H9 (cell line): ENCODE measurements around the gene NRCAM. TPM values are rescaled to one million over a fixed set of nuclear protein-coding genes. Genes with fewer than 3 reads are reported as not detected.

ENCODE experiments used
- DNase-seq: peaks from one replicate; pipeline ENCODE4 v3.0.0-alpha.2; 2017
- H2AFZ ChIP-seq: one replicate; pipeline ENCODE4 v1.6.1; 2013; ENCODE audit warnings: mild to moderate bottlenecking, low read length, control low read depth, moderate library complexity
- H2AK5ac ChIP-seq: 2 replicates; pipeline ENCODE4 v1.6.1; 2013; ENCODE audit warnings: low read length, control low read depth, mixed read lengths; ENCODE audit not compliant: insufficient read length
- H2BK120ac ChIP-seq: one replicate; pipeline ENCODE4 v1.6.1; 2013; ENCODE audit warnings: low read depth, mild to moderate bottlenecking, low read length, control low read depth, inconsistent platforms; ENCODE audit not compliant: poor library complexity, severe bottlenecking
- H2BK12ac ChIP-seq: 2 replicates; pipeline ENCODE4 v1.6.1; 2013; ENCODE audit warnings: low read length, control low read depth, mixed read lengths, low read depth; ENCODE audit not compliant: insufficient read length
- H2BK15ac ChIP-seq: 2 replicates; pipeline ENCODE4 v1.6.1; 2013; ENCODE audit warnings: low read depth, low read length, control low read depth
- H2BK20ac ChIP-seq: one replicate; pipeline ENCODE4 v1.6.1; 2013; ENCODE audit warnings: low read depth, mild to moderate bottlenecking, low read length, control low read depth, inconsistent platforms; ENCODE audit not compliant: poor library complexity, severe bottlenecking
- H2BK5ac ChIP-seq: 2 replicates; pipeline ENCODE4 v1.6.1; 2013; ENCODE audit warnings: low read length, control low read depth, mixed read lengths; ENCODE audit not compliant: insufficient read length
- H3K14ac ChIP-seq: 2 replicates; pipeline ENCODE4 v1.6.1; 2013; ENCODE audit warnings: low read length, control low read depth; ENCODE audit not compliant: insufficient read depth
- H3K18ac ChIP-seq: 2 replicates; pipeline ENCODE4 v1.6.1; 2013; ENCODE audit warnings: low read depth, mild to moderate bottlenecking, mixed read lengths, low read length, control low read depth; ENCODE audit not compliant: insufficient read length
- H3K23ac ChIP-seq: 2 replicates; pipeline ENCODE4 v1.6.1; 2013; ENCODE audit warnings: low read length, control low read depth, mixed read lengths, low read depth; ENCODE audit not compliant: insufficient read length
- H3K23me2 ChIP-seq: 2 replicates; pipeline ENCODE4 v1.6.1; 2013; ENCODE audit warnings: low read depth, mild to moderate bottlenecking, mixed read lengths, low read length, control low read depth; ENCODE audit not compliant: insufficient read length, poor library complexity, severe bottlenecking
- H3K27ac ChIP-seq: 2 replicates; pipeline ENCODE4 v1.5.1; 2013; ENCODE audit warnings: low read length, control low read depth, mixed read lengths, low read depth; ENCODE audit not compliant: insufficient read length
- H3K27me3 ChIP-seq: 2 replicates; pipeline ENCODE4 v1.6.1; 2013; ENCODE audit warnings: low read length, control low read depth, inconsistent platforms; ENCODE audit not compliant: insufficient read depth
- H3K4ac ChIP-seq: 2 replicates; pipeline ENCODE4 v1.6.1; 2013; ENCODE audit warnings: low read depth, mild to moderate bottlenecking, control low read depth, inconsistent platforms, low read length, moderate library complexity
- H3K4me1 ChIP-seq: 2 replicates; pipeline ENCODE4 v1.6.1; 2013; ENCODE audit warnings: low read length, control low read depth, inconsistent platforms; ENCODE audit not compliant: insufficient read depth
- H3K4me2 ChIP-seq: 2 replicates; pipeline ENCODE4 v1.6.1; 2013; ENCODE audit warnings: low read length, control low read depth, mixed read lengths; ENCODE audit not compliant: insufficient read length, insufficient read depth
- H3K56ac ChIP-seq: 2 replicates; pipeline ENCODE4 v1.6.1; 2013; ENCODE audit warnings: low read depth, mild to moderate bottlenecking, mixed read lengths, low read length, control low read depth; ENCODE audit not compliant: insufficient read length
- H3K79me1 ChIP-seq: 2 replicates; pipeline ENCODE4 v1.6.1; 2013; ENCODE audit warnings: low read depth, mild to moderate bottlenecking, moderate library complexity, low read length, control low read depth, inconsistent platforms; ENCODE audit not compliant: insufficient read depth, poor library complexity, severe bottlenecking
- H3K79me2 ChIP-seq: 2 replicates; pipeline ENCODE4 v1.6.1; 2013; ENCODE audit warnings: low read length, control low read depth, inconsistent platforms; ENCODE audit not compliant: insufficient read depth
- H3K9ac ChIP-seq: 2 replicates; pipeline ENCODE4 v1.6.1; 2013; ENCODE audit warnings: low read length, control low read depth, mixed read lengths; ENCODE audit not compliant: insufficient read length; ENCODE audit errors: extremely low read depth
- H3K9me3 ChIP-seq: one replicate; pipeline ENCODE4 v1.6.1; 2013; ENCODE audit warnings: low read depth, low read length, inconsistent platforms; ENCODE audit not compliant: control insufficient read depth
- H3T11ph ChIP-seq: one replicate; pipeline ENCODE4 v1.6.1; 2013; ENCODE audit warnings: mild to moderate bottlenecking, low read length, control low read depth, inconsistent platforms
- H4K20me1 ChIP-seq: one replicate; pipeline ENCODE4 v1.6.1; 2013; ENCODE audit not compliant: control insufficient read depth, insufficient read length, insufficient read depth
- H4K5ac ChIP-seq: 2 replicates; pipeline ENCODE4 v1.6.1; 2013; ENCODE audit warnings: low read depth, mild to moderate bottlenecking, mixed read lengths, low read length, control low read depth; ENCODE audit not compliant: insufficient read length
- H4K8ac ChIP-seq: replicated peaks from 2 replicates; pipeline ENCODE4 v1.6.1; 2013; ENCODE audit warnings: low read length, control low read depth, mixed read lengths, low read depth; ENCODE audit not compliant: insufficient read length
- H4K91ac ChIP-seq: 2 replicates; pipeline ENCODE4 v1.6.1; 2013; ENCODE audit warnings: low read depth, mild to moderate bottlenecking, moderate library complexity, mixed read lengths, low read length, control low read depth; ENCODE audit not compliant: insufficient read length
- H3K27ac Mint-ChIP-seq, 3 experiments: 2 replicates in 2 of 3; 3 replicates in 1 of 3; pipeline ENCODE4 v1.8.0; 2020 to 2021; ENCODE audit warnings: mixed read lengths in 3 of 3, mild to moderate bottlenecking in 1 of 3, moderate library complexity in 1 of 3
- H3K27me3 Mint-ChIP-seq: 2 replicates; pipeline ENCODE4 v1.8.0; 2021; ENCODE audit warnings: low read depth, mild to moderate bottlenecking, moderate library complexity, mixed read lengths
- H3K36me3 Mint-ChIP-seq, 3 experiments: 2 replicates in 2 of 3; 3 replicates in 1 of 3; pipeline ENCODE4 v1.8.0; 2020 to 2021; ENCODE audit warnings: low read depth in 3 of 3, mixed read lengths in 3 of 3; ENCODE audit not compliant: insufficient read depth in 1 of 3
- H3K4me1 Mint-ChIP-seq, 2 experiments: 2 replicates each; pipeline ENCODE4 v1.8.0; 2020; ENCODE audit warnings: mixed read lengths in 2 of 2
- H3K4me3 Mint-ChIP-seq, 2 experiments: 2 replicates in 1 of 2; 3 replicates in 1 of 2; pipeline ENCODE4 v1.8.0; 2020 to 2021; ENCODE audit warnings: mild to moderate bottlenecking in 2 of 2, mixed read lengths in 2 of 2, moderate library complexity in 1 of 2
- H3K9me3 Mint-ChIP-seq, 2 experiments: 2 replicates in 1 of 2; 3 replicates in 1 of 2; pipeline ENCODE4 v1.8.0; 2020; ENCODE audit warnings: mild to moderate bottlenecking in 2 of 2, mixed read lengths in 2 of 2, moderate library complexity in 1 of 2
- CTCF ChIP-seq: fragments of 200-600 bp; sonication (generic); conservative IDR thresholded peaks from 3 replicates; pipeline ENCODE4 v1.8.0; 2021; ENCODE audit warnings: antibody characterized with exemption, mild to moderate bottlenecking
- WGBS: extraction: QIAGEN DNeasy Blood & Tissue Kit; methylation state at CpG from one replicate; pipeline ENCODE4 v1.1.7; 2013; ENCODE audit warnings: missing lambda C conversion rate, low lambda C conversion rate, mixed read lengths; ENCODE audit not compliant: insufficient read length; ENCODE audit errors: extremely low coverage; 5-methylcytosine and 5-hydroxymethylcytosine counted together
- total RNA-seq: library from RNA; stranded (reverse); gene quantifications from 2 replicates; pipeline ENCODE4 v1.2.1, GENCODE V29; 2021

Gene NRCAM
- total RNA-seq, 1 experiment from 2014 or later, result 2.3 TPM

- Histone ChIP-seq H3K14ac (no peak overlapping the region), H3K9ac (no peak overlapping the region), H2BK120ac (no peak overlapping the region), H3K27ac (no peak overlapping the region), H3K56ac (no peak overlapping the region), H3K27me3 (no peaks in the 10 kb centered on the region), H3T11ph (no peak overlapping the region), H3K79me2 (no peaks in the 10 kb centered on the region), H3K4me1 (no peaks in the 10 kb centered on the region), H3K4me2 (no peak overlapping the region), H2BK12ac (no peak overlapping the region), H3K4ac (no peak overlapping the region), H4K8ac (no peak overlapping the region), H3K23me2 (no peaks in the 10 kb centered on the region), H4K20me1 (no peaks in the 10 kb centered on the region), H3K23ac (no peak overlapping the region), H2BK20ac (no peak overlapping the region), H2AFZ (no peak overlapping the region), H3K9me3 (no peaks in the 10 kb centered on the region), H4K91ac (no peak overlapping the region), H2AK5ac (no peak overlapping the region), H2BK15ac (no peak overlapping the region), H2BK5ac (no peak overlapping the region), H3K18ac (no peak overlapping the region), H4K5ac (no peak overlapping the region), H3K79me1 (no peaks in the 10 kb centered on the region)
- no peak for TF ChIP-seq CTCF
- Mint-ChIP-seq H3K9me3 (no peaks in the 10 kb centered on the region), H3K27me3 (no peaks in the 10 kb centered on the region), H3K27ac (peak overlapping the region; percentile 3 to 49 (median 49); a peak in 2 of 7 replicates), H3K4me3 (no peak overlapping the region), H3K4me1 (no peaks in the 10 kb centered on the region), H3K36me3 (0 out of 7 replicates have a peak, but pooled peaks cover 0 to 2% (median 0%) of the 10 kb centered on the region in 3 experiments)
- DNase-seq, result no peak
- no CpG with 5 or more reads among the region's 4 CpGs for WGBS
These were observed 32.7 kb upstream of the NRCAM start for GRCh38 chr7:108488768-108489538.
